HG03378 (cell line): Measurements from ENCODE around the gene CBX5.
"Not testable (repeated sequence)": the region's sequence is repeated elsewhere in the genome, so short reads cannot be mapped to it uniquely, and the experiment has no call there.

Source experiments
- ATAC-seq: cut with Tn5 transposase; IDR thresholded peaks from one replicate; pipeline ENCODE4 v1.9.1; 2021; ENCODE audit warnings: mild to moderate bottlenecking, moderate library complexity; ENCODE audit not compliant: unreplicated experiment

CBX5 gene

GRCh38 chr12:54228471-54228870 is 51.5 kb downstream of the CBX5 start:
- no peak for ATAC-seq

- ATAC-seq: not testable (repeated sequence)
Measured at GRCh38 chr12:54227927-54228326, 52.0 kb downstream of the CBX5 start.

GRCh38 chr12:54227376-54227775 is 52.5 kb downstream of the CBX5 start:
- no peak for ATAC-seq

- ATAC-seq: no peak
Measured at GRCh38 chr12:54225666-54226065, 54.3 kb downstream of the CBX5 start.

GRCh38 chr12:54222609-54223008 is 57.3 kb downstream of the CBX5 start:
- no peak for ATAC-seq

- ATAC-seq: no peak
Measured at GRCh38 chr12:54221402-54221984, 58.4 kb downstream of the CBX5 start.

- no peak for ATAC-seq
Measured at GRCh38 chr12:54220567-54220966, 59.4 kb downstream of the CBX5 start.

- ATAC-seq: no peak
Measured at GRCh38 chr12:54220092-54220557, 59.8 kb downstream of the CBX5 start.

- ATAC-seq: no peak
Measured at GRCh38 chr12:54217774-54218241, 62.1 kb downstream of the CBX5 start.

GRCh38 chr12:54216797-54217661 is 62.9 kb downstream of the CBX5 start:
- no peak for ATAC-seq

- no peak for ATAC-seq
Measured at GRCh38 chr12:54215989-54216796, 63.7 kb downstream of the CBX5 start.

GRCh38 chr12:54214553-54215406 is 65.1 kb downstream of the CBX5 start:
- ATAC-seq: peak; percentile 75

- ATAC-seq: no peak
Measured at GRCh38 chr12:54213079-54213478, 66.8 kb downstream of the CBX5 start.

GRCh38 chr12:54211920-54212319 is 68.0 kb downstream of the CBX5 start:
- no peak for ATAC-seq

- no peak for ATAC-seq
Measured at GRCh38 chr12:54210400-54210790, 69.5 kb downstream of the CBX5 start.

GRCh38 chr12:54208591-54208990 is 71.3 kb downstream of the CBX5 start:
- no peak for ATAC-seq

GRCh38 chr12:54207539-54208294 is 72.2 kb downstream of the CBX5 start:
- no peak for ATAC-seq

- ATAC-seq: no peak
Measured at GRCh38 chr12:54206791-54207190, 73.1 kb downstream of the CBX5 start.

- ATAC-seq: no peak
Measured at GRCh38 chr12:54204316-54204715, 75.6 kb downstream of the CBX5 start.
